HG02588 (cell line): ENCODE data around the gene LAMTOR3.
"Not testable (repeated sequence)": the region's sequence is repeated elsewhere in the genome, so short reads cannot be mapped to it uniquely, and the experiment has no call there.

Source experiments
- ATAC-seq: cut with Tn5 transposase; IDR thresholded peaks from one replicate; pipeline ENCODE4 v1.9.1; 2021; ENCODE audit warnings: mild to moderate bottlenecking, moderate library complexity; ENCODE audit not compliant: unreplicated experiment

The LAMTOR3 gene

GRCh38 chr4:99833756-99834155 is 60.5 kb downstream of the LAMTOR3 start:
- ATAC-seq = no peak

DNA sequence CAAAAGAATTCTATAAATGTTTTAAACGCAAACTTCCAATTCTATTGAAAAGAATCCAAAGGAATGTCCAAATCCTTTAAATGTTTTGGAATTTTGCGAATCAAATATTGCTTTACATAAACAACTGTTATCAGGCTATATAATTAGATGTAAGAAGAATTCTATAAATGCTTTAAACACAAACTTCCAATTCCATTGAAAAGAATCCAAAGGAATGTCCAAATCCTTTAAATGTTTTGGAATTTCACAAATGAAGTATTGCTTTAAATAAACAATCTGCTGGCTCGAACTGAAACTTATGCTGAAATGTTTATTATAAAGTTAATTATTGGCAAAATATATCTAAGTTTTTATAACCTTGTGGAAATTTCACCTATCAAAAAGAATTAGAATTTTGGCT is 61.5 kb downstream of the LAMTOR3 start:
- no peak for ATAC-seq

DNA sequence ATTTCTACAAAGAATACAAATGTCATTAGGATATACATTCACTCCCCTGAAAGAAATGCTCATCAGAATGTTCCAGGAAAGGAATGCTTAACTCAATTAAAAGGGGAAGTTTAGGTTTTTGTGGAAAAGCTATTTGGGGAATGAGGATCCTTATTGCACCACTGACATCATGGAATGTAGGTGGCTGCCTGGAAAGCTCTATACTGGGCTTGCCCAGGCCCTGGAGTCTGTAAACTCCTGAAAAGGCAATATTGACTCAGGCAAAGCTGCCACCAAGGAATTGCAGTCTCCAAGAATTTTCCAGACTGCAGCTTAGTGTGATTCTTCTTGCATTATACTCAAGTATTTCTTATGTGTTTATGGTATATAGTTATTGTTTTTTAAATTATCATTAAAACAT is 61.9 kb downstream of the LAMTOR3 start:
- ATAC-seq = no peak

DNA sequence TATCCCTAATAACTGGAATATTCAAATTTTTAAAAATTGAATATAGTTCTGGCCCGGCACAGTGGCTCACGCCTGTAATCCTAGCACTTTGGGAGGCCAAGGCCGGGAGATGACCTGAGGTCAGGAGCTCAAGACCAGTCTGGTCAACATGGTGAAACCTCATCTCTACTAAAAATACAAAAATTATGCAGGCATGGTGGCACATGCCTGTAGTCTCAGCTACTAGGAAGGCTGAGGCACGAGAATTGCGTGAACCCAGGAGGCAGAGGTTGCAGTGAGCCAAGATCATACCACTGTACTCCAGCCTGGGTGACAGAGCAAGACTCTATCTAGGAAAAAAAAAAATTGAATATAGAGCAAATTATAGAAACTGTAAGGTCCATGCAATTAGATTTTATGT is 64.2 kb downstream of the LAMTOR3 start:
- not testable (repeated sequence) for ATAC-seq

DNA sequence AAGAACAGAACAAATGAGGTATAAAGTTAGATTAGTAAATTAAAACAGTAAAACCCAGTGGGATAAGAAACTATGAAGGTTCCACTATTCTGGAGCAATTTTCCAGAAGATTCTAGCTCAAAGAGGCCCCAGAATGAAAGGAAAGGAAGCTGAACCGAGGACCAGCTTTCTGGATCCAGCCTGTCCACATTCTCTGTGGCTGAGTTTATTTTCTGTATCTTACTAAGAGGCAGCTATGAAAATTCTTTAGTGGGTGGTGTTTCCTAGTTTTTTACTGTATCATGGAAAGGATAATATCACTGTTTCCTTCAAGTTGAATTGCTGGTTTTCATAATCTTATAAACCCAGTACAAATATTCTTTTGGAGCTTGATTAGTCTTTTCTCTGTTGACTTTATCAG is 65.8 kb downstream of the LAMTOR3 start:
- no peak for ATAC-seq
